HEK293 (cell line): Measurements from ENCODE around the gene SLC17A9.
A peak's percentile ranks its signal among the peaks of the same experiment; 100 is the strongest.

Source experiments
- CTCF ChIA-PET: fragments of 350-600 bp; formaldehyde crosslinking; extraction: SDS; loops from one replicate; lab custom pipeline; 2021; ENCODE audit warnings: antibody characterized with exemption; lab: Yijun Ruan, JAX
- POLR2A ChIA-PET: fragments of 300-600 bp; formaldehyde crosslinking; extraction: SDS; loops from one replicate; lab custom pipeline; 2020; ENCODE audit warnings: antibody characterized with exemption, inconsistent platforms; lab: Yijun Ruan, JAX
- H3K27ac ChIP-seq: fragments of 200-500 bp; sonication (Bioruptor generic); 2 replicates; pipeline ENCODE4 v1.5.1; 2014; ENCODE audit warnings: low read depth, low read length, control low read depth, inconsistent platforms; ENCODE audit errors: extremely low read depth
- H3K36me3 ChIP-seq, 2 experiments: fragments of 200-500 bp in 1 of 2; sonication (Bioruptor generic) in 1 of 2; 1 replicate in 1 of 2; 2 replicates in 1 of 2; pipeline ENCODE4 v1.5.1; 2014 to 2017; ENCODE audit warnings: inconsistent platforms in 2 of 2, low read length in 2 of 2; ENCODE audit not compliant: control insufficient read depth in 2 of 2, insufficient read depth in 1 of 2
- H3K4me1 ChIP-seq: fragments of 200-500 bp; sonication (Bioruptor generic); 2 replicates; pipeline ENCODE4 v1.5.1; 2014; ENCODE audit warnings: mild to moderate bottlenecking, low read length, inconsistent platforms; ENCODE audit not compliant: control insufficient read depth, insufficient read depth
- H3K4me3 ChIP-seq: 2 replicates; pipeline ENCODE4 v1.5.1; 2011; ENCODE audit warnings: low read depth, mild to moderate bottlenecking, control low read depth, low read length, moderate library complexity
- H3K9me3 ChIP-seq: fragments of 200-500 bp; sonication (Bioruptor generic); 2 replicates; pipeline ENCODE4 v1.5.1; 2014; ENCODE audit warnings: low read depth, low read length, inconsistent platforms; ENCODE audit not compliant: control insufficient read depth, insufficient read depth
- PRDM1 ChIP-seq: fragments of 450-650 bp; formaldehyde crosslinking; IDR thresholded peaks from 2 replicates; pipeline ENCODE4; 2016; ENCODE audit warnings: missing biosample characterization, missing genetic modification characterization
- SCRT2 ChIP-seq: fragments of 450-650 bp; formaldehyde crosslinking; IDR thresholded peaks from 2 replicates; pipeline ENCODE4 v1.5.1; 2016; ENCODE audit warnings: missing biosample characterization, missing genetic modification characterization
- TCF7L2 ChIP-seq: IDR thresholded peaks from 2 replicates; pipeline ENCODE4 v1.6.1; 2011; ENCODE audit warnings: low read depth, mild to moderate bottlenecking, inconsistent platforms, low read length, moderate library complexity, borderline replicate concordance
- ZBTB17 ChIP-seq: fragments of 450-650 bp; formaldehyde crosslinking; IDR thresholded peaks from 2 replicates; pipeline ENCODE4 v1.5.1; 2016; ENCODE audit warnings: missing biosample characterization, missing genetic modification characterization
- ZEB2 ChIP-seq: fragments of 450-650 bp; formaldehyde crosslinking; IDR thresholded peaks from 2 replicates; pipeline ENCODE4 v1.5.1; 2016; ENCODE audit warnings: missing biosample characterization, missing genetic modification characterization
- ZFHX2 ChIP-seq: fragments of 450-650 bp; formaldehyde crosslinking; conservative IDR thresholded peaks from 2 replicates; pipeline ENCODE4 v1.5.1; 2016; ENCODE audit warnings: missing biosample characterization, missing genetic modification characterization
- ZNF155 ChIP-seq: fragments of 450-650 bp; formaldehyde crosslinking; IDR thresholded peaks from 2 replicates; pipeline ENCODE4 v1.5.1; 2016; ENCODE audit warnings: missing biosample characterization, missing genetic modification characterization
- ZNF335 ChIP-seq: fragments of 450-650 bp; formaldehyde crosslinking; conservative IDR thresholded peaks from 2 replicates; pipeline ENCODE4 v1.5.1; 2016; ENCODE audit warnings: missing biosample characterization, missing genetic modification characterization
- ZNF600 ChIP-seq: fragments of 450-650 bp; formaldehyde crosslinking; IDR thresholded peaks from 2 replicates; pipeline ENCODE4 v1.5.1; 2016; ENCODE audit warnings: missing biosample characterization, missing genetic modification characterization
- ZNF626 ChIP-seq: fragments of 450-650 bp; sonication (Bioruptor Pico); formaldehyde crosslinking; IDR thresholded peaks from 2 replicates; pipeline ENCODE4 v1.5.1; 2018; ENCODE audit warnings: missing biosample characterization, missing genetic modification characterization, inconsistent platforms
- ZNF747 ChIP-seq: fragments of 450-650 bp; formaldehyde crosslinking; IDR thresholded peaks from 2 replicates; pipeline ENCODE4 v1.5.1; 2016; ENCODE audit warnings: missing biosample characterization, missing genetic modification characterization
- TF ChIP-seq, protein P1 (sequence below): fragments of 450-650 bp; formaldehyde crosslinking; IDR thresholded peaks from 2 replicates; pipeline ENCODE4 v1.5.1; 2016; ENCODE audit warnings: missing biosample characterization, missing genetic modification characterization
- TF ChIP-seq, protein P2 (sequence below): fragments of 450-650 bp; formaldehyde crosslinking; IDR thresholded peaks from 2 replicates; pipeline ENCODE4 v1.5.1; 2016; ENCODE audit warnings: missing biosample characterization, missing genetic modification characterization, borderline replicate concordance
- TF ChIP-seq, protein P3 (sequence below): fragments of 450-650 bp; formaldehyde crosslinking; optimal IDR thresholded peaks from 2 replicates; pipeline ENCODE3; 2016; ENCODE audit warnings: missing biosample characterization, mild to moderate bottlenecking, missing genetic modification characterization
- TF ChIP-seq, protein P4 (sequence below): fragments of 450-650 bp; formaldehyde crosslinking; IDR thresholded peaks from 2 replicates; pipeline ENCODE4 v1.5.1; 2017; ENCODE audit warnings: missing biosample characterization, mild to moderate bottlenecking, missing genetic modification characterization, moderate library complexity
- TF ChIP-seq, protein P5 (sequence below): fragments of 450-650 bp; formaldehyde crosslinking; IDR thresholded peaks from 2 replicates; pipeline ENCODE4 v1.5.1; 2017; ENCODE audit warnings: missing biosample characterization, missing genetic modification characterization

The SLC17A9 gene

DNA sequence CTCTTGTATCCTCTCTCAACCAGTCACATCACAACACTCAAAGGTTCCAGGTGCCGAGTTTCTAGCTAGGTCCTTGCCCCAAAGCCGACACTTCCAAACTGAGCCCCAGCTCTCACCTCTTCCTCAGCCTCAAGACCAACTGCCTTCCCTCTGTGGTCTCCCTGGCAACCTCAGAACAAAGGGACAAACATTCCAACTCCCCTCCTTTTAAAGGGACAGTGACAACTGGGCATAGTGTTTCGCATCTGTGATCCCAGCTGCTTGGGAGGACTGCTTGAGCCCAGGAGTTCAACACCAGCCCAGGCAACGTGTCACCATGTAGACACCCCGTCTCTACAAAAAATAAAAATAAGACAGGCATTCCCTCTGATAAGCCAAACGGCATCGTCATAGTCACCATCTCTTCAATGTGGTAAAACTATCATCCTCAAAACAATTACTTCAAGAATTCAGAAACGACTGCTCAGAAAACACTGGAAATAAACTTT, 37.5 kb upstream of the SLC17A9 start:
- no peak overlapping the region for H3K27ac ChIP-seq
- CTCF ChIA-PET = interaction anchor here (0.6 to 3.6 kb wide), 5 partner anchors 12 to 94 kb away, joined by 3 to 12 read pairs (median 6); partner anchors contain the start of gene DIDO1
- no peaks in the 10 kb centered on the region for H3K9me3 ChIP-seq
- 0 out of 2 replicates have a peak, but pooled peaks have one; percentile 29 for TF ChIP-seq ZNF600 (tag by site-specific recombination)
- TF ChIP-seq, protein P1, sequence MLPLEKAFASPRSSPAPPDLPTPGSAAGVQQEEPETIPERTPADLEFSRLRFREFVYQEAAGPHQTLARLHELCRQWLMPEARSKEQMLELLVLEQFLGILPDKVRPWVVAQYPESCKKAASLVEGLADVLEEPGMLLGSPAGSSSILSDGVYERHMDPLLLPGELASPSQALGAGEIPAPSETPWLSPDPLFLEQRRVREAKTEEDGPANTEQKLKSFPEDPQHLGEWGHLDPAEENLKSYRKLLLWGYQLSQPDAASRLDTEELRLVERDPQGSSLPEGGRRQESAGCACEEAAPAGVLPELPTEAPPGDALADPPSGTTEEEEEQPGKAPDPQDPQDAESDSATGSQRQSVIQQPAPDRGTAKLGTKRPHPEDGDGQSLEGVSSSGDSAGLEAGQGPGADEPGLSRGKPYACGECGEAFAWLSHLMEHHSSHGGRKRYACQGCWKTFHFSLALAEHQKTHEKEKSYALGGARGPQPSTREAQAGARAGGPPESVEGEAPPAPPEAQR (tag by site-specific recombination) = no peak
- TF ChIP-seq ZNF335 (tag by site-specific recombination) = peak; percentile 50; the same call in 1 of the 2 replicates
- TF ChIP-seq ZBTB17 (tag by site-specific recombination) = peak; percentile 67
- peak; percentile 37; the same call in 1 of the 2 replicates for TF ChIP-seq TCF7L2
- TF ChIP-seq, protein P2, sequence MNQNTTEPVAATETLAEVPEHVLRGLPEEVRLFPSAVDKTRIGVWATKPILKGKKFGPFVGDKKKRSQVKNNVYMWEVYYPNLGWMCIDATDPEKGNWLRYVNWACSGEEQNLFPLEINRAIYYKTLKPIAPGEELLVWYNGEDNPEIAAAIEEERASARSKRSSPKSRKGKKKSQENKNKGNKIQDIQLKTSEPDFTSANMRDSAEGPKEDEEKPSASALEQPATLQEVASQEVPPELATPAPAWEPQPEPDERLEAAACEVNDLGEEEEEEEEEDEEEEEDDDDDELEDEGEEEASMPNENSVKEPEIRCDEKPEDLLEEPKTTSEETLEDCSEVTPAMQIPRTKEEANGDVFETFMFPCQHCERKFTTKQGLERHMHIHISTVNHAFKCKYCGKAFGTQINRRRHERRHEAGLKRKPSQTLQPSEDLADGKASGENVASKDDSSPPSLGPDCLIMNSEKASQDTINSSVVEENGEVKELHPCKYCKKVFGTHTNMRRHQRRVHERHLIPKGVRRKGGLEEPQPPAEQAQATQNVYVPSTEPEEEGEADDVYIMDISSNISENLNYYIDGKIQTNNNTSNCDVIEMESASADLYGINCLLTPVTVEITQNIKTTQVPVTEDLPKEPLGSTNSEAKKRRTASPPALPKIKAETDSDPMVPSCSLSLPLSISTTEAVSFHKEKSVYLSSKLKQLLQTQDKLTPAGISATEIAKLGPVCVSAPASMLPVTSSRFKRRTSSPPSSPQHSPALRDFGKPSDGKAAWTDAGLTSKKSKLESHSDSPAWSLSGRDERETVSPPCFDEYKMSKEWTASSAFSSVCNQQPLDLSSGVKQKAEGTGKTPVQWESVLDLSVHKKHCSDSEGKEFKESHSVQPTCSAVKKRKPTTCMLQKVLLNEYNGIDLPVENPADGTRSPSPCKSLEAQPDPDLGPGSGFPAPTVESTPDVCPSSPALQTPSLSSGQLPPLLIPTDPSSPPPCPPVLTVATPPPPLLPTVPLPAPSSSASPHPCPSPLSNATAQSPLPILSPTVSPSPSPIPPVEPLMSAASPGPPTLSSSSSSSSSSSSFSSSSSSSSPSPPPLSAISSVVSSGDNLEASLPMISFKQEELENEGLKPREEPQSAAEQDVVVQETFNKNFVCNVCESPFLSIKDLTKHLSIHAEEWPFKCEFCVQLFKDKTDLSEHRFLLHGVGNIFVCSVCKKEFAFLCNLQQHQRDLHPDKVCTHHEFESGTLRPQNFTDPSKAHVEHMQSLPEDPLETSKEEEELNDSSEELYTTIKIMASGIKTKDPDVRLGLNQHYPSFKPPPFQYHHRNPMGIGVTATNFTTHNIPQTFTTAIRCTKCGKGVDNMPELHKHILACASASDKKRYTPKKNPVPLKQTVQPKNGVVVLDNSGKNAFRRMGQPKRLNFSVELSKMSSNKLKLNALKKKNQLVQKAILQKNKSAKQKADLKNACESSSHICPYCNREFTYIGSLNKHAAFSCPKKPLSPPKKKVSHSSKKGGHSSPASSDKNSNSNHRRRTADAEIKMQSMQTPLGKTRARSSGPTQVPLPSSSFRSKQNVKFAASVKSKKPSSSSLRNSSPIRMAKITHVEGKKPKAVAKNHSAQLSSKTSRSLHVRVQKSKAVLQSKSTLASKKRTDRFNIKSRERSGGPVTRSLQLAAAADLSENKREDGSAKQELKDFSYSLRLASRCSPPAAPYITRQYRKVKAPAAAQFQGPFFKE (tag by site-specific recombination) = no peak
- POLR2A ChIA-PET = interaction anchor here (2.6 kb wide), 1 partner anchor 23 kb away, joined by 7 read pairs; the partner anchor contains the start of gene GID8
- H3K4me1 ChIP-seq = peaks cover 44% of the 10 kb centered on the region
- H3K4me3 ChIP-seq = no peak overlapping the region
- H3K36me3 ChIP-seq = peaks cover 6 to 34% of the 10 kb centered on the region in 2 experiments

DNA sequence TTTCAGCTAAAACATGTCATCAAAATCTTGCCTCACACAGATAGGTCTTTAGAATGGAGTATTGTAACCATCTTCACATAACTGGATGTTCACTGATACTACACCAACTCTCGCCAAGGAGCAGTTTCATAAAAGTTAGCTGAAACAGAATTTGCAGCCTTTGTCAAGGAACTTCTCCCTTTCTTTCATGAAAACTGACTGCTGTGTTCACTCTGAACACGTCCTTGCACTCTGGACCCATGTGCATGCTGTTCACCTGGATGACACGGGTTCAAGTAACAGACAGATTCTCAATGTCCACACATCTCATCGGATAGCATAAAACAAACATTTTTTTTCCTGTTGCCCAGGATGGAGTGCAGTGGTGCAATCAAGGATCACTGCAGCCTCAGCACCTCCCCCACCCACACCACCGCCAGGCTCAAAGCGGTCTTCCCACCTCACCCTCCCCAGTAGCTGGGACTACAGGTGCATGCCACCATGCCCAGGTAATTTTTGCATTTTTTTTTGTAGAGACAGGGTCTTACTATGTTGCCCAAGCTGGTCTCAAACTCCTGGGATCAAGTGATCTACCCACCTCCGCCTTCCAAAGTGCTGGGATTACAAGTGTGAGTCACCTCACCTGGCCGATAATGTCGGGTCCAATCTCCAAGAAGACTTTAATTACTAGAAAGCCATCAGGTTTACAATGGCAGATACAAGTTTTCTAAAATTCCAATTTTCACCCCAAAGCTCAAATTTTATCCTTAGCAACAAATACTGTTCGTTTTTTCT, 35.6 kb upstream of the SLC17A9 start:
- TF ChIP-seq, protein P3, sequence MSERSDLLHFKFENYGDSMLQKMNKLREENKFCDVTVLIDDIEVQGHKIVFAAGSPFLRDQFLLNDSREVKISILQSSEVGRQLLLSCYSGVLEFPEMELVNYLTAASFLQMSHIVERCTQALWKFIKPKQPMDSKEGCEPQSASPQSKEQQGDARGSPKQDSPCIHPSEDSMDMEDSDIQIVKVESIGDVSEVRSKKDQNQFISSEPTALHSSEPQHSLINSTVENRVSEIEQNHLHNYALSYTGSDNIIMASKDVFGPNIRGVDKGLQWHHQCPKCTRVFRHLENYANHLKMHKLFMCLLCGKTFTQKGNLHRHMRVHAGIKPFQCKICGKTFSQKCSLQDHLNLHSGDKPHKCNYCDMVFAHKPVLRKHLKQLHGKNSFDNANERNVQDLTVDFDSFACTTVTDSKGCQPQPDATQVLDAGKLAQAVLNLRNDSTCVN (tag by site-specific recombination) = peak; percentile 12
- TF ChIP-seq ZBTB17 (tag by site-specific recombination) = peak; percentile 40
- no peak for TF ChIP-seq ZNF626
- TF ChIP-seq, protein P4, sequence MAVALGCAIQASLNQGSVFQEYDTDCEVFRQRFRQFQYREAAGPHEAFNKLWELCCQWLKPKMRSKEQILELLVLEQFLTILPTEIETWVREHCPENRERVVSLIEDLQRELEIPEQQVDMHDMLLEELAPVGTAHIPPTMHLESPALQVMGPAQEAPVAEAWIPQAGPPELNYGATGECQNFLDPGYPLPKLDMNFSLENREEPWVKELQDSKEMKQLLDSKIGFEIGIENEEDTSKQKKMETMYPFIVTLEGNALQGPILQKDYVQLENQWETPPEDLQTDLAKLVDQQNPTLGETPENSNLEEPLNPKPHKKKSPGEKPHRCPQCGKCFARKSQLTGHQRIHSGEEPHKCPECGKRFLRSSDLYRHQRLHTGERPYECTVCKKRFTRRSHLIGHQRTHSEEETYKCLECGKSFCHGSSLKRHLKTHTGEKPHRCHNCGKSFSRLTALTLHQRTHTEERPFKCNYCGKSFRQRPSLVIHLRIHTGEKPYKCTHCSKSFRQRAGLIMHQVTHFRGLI (tag by site-specific recombination) = no peak
- no peak for TF ChIP-seq ZNF155 (tag by site-specific recombination)
- TF ChIP-seq, protein P5, sequence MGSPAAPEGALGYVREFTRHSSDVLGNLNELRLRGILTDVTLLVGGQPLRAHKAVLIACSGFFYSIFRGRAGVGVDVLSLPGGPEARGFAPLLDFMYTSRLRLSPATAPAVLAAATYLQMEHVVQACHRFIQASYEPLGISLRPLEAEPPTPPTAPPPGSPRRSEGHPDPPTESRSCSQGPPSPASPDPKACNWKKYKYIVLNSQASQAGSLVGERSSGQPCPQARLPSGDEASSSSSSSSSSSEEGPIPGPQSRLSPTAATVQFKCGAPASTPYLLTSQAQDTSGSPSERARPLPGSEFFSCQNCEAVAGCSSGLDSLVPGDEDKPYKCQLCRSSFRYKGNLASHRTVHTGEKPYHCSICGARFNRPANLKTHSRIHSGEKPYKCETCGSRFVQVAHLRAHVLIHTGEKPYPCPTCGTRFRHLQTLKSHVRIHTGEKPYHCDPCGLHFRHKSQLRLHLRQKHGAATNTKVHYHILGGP = peak; percentile 53
- peak; percentile 59; the same call in 1 of the 2 replicates for TF ChIP-seq ZEB2 (tag by site-specific recombination)
- peak; percentile 36; the same call in 1 of the 2 replicates for TF ChIP-seq SCRT2 (tag by site-specific recombination)
- TF ChIP-seq ZFHX2 (tag by site-specific recombination) = peak; percentile 38; the same call in 1 of the 2 replicates
- no peak for TF ChIP-seq ZNF747
- peak; percentile 33 for TF ChIP-seq PRDM1 (tag by site-specific recombination)
- ChIA-PET CTCF (interaction anchor here (0.6 to 3.7 kb wide), 5 partner anchors 9 to 94 kb away, joined by 3 to 26 read pairs (median 7); no protein-coding TSS in a partner anchor), POLR2A (interaction anchor here (0.8 to 1.5 kb wide), 2 partner anchors 18 to 21 kb away, joined by 3 to 4 read pairs; partner anchors contain the start of gene GID8)
- no peak overlapping the region for H3K4me3 ChIP-seq
- H3K4me1 ChIP-seq = peaks cover 53% of the 10 kb centered on the region
- H3K27ac ChIP-seq = no peak overlapping the region
- H3K9me3 ChIP-seq = no peaks in the 10 kb centered on the region
- H3K36me3 ChIP-seq = peaks cover 5 to 16% of the 10 kb centered on the region in 2 experiments; a peak in 2 of 3 replicates
